NCI-H524 (cell line): ENCODE results near the gene CSAD.
"Not testable (repeated sequence)": the region's sequence is repeated elsewhere in the genome, so short reads cannot be mapped to it uniquely, and the experiment has no call there.

Experiments used
- DNase-seq, 2 experiments: peaks; one replicate each; lab custom pipeline; 2025; lab: John Stamatoyannopoulos, UW

The CSAD gene

DNA sequence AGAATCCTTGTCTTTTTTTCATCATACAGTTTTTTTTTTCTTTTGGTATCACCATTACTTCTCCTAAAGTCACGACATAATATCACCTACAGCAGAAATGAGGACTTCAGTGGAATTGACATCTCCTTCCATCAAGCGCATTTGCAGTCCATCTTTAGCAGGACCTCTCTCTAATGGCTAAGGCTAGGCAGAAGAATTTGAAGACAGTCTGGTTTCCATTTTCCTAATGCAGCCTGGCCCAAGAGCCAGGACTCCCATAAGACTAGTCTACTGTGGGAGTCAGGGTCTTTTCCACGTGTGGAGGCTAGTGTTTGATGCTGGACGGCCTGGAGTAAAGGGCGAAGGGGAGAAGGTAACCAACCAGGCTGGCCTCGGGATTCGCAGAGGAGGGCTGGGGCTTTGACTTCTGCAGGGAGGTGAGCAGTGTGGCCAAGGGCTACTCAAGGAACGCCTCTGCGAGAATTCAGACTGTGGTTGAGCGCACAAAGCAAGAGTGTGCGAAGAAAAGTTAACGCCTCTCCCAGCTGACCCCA is 972 bp downstream of the CSAD start:
- DNase-seq = peak in 1 of 2 experiments; percentile 44

DNA sequence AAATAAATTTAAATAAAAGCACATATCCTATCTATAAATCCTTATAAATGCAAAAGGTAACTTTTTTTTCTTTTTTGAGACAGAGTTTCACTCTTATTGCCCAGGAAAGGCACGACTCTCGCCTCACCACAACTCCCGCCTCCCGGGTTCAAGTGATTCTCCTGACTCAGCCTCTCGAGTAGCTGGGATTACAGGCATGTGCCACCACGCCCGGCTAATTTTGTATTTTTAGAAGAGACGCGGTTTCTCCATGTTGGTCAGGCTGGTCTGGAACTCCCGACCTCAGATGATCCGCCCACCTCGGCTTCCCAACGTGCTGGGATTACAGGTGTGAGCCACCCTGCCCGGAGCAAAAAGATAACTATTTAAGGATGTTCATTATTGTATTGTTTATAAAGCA is 1.9 kb downstream of the CSAD start:
- DNase-seq = not testable (repeated sequence)

DNA sequence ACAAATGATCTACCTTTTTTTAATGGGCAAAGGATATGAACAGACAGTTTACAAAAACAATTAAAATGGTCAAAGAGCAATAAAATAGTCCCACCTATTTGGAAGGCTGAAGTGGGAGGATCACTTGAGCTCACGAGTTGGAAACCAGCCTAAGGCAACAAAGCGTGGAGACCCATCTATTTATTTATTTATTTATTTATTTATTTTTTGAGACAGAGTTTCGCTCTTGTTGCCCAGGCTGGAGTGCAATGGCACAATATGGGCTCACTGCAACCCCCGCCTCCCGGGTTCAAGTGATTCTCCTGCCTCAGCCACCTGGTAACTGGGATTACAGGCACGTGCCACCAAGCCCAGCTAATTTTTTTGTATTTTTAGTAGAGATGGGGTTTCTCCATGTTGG is 3.3 kb downstream of the CSAD start:
- DNase-seq = not testable (repeated sequence)

DNA sequence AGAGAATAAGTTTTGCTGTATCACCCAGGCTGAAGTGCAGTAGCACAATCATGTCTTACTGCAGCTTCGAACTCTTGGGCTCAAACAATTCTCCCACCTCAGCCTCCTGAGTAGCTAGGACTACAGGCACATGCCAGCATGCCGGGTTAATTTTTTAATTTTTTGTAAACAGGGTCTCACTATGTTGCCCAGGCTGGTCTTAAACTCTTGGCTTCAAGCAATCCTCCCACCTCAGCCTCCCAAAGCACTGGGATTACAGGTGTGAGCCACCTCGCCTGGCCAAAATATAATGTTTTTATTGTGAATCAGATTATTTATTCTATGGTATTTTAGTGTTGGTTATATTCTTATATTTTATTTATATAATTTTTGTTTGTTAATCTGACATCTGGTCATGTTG is 4.0 kb downstream of the CSAD start:
- no peak for DNase-seq

DNA sequence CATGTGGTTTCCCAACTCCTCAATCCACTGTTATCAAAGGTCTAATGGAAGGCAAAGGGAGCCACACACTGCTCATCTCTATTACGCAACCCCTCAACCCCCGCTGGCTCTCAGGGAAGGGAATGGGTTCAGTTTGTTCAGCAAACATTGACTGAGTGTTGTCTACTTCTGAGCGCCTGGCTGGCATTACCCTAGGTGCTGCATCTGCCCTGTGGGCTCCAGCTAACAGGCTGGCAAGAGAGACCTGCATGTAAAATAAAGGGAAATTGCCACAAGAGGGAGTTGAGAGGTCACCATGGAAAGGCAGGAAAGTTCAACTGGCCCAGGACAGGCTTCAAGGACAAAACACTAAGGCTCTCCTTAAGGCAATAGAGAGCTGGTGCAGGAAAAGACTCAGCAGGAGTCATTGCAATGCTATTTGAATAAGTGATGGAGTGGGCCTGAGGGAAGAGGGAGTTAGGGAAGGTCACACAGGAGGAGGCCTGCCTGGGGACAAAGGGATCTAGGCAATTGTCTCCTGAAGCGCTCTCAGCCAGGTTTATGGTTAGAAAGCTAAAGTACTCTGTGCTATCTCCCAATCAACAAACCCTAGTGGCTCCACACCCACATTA is 5.7 kb downstream of the CSAD start:
- DNase-seq = peak in 1 of 2 experiments; percentile 26

DNA sequence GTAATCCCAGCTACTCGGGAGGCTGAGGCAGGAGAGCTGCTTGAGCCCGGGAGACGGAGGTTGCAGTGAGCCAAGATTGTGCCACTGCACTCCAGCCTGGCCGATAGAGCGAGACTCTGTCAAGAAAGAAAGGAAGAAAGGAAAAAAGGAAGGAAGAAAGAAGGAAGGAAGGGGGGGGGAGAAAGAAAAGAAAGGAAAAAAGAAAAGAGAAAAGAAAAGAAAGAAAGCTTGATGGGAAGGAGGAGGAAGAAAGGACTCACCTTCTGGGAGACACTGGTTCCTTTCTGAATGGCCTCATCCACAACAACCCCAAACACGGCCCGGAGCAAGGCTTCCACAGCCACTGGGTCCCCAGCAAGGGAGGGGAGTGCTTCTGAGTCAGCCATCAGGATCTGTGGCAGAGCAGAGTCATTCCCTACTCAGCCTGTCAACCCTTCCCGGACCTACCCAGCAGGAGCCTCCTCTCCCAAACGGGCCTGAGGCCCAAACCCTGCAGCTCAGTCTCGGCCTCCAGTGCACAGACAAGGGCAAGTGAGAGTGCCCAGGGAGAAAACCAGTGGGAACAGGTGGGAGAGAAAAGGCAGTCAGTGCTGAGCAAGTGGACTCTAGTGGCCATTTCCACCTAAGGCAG is 7.5 kb downstream of the CSAD start:
- no peak for DNase-seq

DNA sequence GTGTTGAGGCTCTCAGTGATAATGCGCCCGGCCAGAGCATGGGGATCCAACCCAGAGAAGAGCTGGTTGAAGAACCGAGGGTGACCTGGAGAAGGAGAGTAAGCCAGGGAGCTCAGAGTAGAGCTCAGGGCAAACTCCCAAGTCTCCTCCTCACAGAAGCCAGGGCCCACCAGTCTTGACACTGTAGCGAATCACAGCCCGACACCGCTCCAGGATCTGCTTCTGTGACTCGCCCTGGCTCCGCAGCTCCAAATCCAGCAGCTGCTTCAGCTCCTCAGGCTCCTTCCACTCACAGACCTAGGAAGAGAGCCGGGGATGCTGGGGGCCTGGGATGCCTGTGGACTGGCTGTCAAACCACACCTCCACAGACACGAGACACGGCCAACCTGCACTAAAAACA is 8.4 kb downstream of the CSAD start:
- DNase-seq = no peak

DNA sequence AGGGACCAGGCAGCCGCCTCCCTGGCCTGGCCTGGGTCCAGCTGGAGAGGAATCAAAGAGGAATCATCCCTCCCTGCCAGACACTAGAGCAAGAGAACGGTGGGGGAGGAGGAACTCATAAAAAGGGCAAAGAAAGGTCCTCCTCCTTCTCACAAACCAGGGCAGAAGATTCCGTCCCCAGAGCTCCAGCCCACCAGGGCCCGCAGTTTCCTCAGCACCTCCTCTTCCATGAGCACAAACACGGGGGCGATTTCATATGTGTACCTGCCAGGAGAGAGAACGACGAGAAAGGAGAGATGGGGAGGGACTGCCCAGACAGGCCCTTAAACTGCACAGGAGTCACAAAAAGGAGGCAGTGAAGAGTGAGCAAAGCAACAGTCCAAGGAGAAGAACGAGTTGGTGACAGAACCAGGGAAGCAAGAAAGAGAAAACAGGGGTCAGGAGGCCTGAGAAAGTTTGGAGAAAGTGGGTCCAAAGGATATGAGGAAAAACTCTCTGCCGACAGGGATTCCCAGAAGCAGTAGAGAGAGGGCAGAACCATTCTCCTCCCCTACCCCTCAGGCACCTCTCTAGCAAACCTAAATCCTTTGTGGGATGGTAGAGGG is 8.9 kb downstream of the CSAD start:
- no peak for DNase-seq

DNA sequence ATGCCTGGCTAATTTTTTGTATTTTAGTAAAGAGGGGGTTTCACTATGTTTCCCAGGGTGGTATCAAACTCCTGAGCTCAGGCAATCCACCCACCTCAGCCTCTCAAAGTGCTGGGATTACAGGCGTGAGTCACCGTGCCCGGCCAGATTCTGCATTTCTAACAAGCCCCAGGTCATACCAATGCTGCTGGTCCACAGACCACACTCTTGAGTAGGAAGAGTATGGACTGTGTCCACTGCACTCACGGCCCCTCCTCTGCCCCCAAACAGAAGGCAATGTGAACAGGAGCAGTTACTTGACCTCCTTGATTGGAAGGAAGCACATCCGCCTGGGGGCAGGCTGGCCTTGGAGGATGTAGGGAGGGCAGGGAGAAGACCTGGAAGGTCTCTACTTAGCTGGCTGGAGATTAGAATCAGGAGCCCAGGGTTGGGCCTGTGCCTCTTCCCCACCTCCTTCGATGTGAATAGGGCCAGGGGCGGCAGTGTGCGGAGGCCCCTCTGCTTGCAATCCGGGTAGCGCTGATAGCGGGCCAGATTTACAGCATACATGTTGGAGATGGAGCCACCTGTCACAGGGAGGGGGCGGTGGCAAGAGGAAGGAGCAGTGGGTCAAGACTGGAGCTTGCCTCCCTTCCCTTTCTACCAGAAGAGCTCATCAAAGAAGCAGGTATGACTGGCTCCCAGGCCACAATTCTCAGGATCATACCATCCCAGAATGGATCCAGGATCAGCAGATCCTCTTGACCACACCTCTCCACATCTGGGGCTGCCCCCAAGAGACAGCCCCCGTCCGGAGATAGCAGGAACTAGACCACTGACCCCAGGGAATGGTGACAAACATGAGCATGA is 9.6 kb downstream of the CSAD start:
- DNase-seq = no peak

DNA sequence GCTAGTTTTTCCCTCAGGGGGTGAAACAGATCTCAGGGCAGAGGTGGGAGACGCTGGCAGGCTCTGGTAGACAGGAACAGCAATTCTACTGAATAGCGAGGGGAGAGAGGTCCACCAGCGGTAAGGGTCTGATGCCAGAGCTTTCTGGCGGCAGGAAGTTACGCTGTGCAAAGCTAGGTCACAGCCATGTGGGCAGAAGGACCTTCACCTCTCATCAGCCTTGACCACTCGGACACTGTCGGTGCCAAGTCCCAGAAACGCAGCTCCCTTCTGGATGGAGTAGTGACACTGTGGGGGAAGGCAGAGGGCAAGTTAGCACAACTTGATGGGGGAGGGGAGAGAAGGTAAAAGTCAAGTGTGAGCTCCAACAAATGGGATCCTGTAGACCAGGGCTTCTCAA is 10.5 kb downstream of the CSAD start:
- DNase-seq = no peak

DNA sequence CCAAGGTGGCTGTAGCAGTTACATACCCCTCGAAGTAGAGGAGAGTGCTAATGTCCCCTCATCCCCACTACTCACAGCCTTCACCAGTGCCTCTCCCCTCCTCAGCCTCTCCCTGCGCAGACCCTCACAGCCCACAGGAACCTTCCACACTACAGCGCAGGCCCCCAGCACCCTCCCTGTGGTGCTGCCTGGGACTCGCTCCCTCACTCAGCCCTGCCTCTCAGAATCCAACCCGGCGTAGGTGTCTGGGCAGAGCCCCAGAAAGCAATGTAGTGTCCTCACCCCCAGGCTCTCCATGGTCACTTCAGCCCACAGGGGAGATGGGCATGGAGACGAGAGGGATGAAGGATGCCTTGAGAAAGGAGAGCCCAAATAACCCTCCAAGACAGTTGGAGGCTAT is 11.1 kb downstream of the CSAD start:
- DNase-seq = no peak

DNA sequence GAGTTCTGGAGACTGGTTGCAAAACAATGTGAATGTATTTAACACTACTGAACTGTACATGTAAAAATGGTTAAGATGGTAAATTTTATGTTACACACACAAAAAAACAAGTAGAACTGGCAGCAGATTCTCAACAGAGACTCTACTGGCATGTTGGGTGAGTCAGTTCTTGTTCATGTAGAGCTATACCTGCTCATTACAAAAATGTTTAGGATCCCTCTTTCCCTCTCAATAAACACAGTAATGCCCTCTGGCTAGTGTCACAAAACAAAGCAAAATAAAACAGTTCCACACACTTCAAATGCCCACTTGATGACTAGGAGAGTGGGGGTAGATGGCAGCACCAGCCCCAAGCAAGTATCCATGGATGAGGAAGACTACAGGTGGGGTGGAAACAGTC is 13.9 kb downstream of the CSAD start:
- no peak for DNase-seq

DNA sequence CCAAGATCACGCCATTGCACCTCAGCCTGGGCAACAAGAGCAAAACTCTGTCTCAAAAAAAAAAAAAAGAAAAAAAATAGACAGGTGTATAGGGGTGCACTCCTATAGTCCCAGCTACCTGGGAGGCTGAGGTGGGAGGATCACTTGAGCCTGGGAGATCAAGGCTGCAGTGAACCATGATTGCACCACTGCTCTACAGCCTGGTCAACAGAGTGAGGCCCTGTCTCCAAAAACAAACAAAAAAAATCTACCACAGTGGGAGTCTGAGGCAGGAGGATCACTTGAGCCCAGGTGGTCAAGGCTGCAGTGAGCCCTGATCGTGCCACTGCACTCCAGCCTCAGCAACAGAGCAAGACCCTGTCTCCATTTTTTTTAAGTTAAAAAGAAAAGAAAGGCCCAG is 17.7 kb downstream of the CSAD start:
- DNase-seq = not testable (repeated sequence)

DNA sequence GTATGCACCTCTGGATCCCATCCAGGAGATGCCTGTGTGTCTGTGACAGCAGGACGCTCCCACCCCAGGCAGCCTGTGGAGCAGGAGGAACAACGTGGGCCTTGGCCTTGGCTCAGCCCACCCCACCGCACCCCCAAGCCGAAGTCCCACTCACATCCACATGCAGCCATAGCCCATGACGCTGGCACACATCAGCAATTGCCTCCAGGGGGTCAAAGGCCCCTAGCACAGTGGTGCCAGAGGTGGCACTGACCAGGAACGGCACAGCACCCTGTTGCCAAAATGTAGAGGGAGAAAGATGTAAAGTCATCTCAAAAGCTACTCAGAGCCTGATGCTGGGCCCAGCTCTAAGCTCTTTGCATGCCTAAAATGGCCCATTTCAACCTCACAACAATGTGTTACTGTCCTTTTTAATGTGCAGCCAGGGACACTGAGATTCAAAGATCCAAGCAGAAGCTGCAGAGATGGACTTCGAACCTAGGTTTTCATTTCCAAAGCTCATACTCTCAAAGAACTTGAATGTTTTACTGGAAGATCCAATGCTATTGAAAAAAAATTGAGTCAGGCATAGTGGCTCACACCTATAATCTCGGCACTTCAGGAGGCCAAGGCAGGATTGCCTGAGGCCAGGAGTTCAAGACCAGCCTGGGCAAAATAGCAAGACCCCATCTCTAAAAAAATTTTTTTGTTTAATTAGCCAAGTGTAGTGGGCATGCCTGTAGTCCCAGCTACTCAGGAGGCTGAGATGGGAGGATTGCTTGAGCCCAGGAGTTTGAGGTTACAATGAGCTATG is 19.4 kb downstream of the CSAD start:
- DNase-seq = no peak

DNA sequence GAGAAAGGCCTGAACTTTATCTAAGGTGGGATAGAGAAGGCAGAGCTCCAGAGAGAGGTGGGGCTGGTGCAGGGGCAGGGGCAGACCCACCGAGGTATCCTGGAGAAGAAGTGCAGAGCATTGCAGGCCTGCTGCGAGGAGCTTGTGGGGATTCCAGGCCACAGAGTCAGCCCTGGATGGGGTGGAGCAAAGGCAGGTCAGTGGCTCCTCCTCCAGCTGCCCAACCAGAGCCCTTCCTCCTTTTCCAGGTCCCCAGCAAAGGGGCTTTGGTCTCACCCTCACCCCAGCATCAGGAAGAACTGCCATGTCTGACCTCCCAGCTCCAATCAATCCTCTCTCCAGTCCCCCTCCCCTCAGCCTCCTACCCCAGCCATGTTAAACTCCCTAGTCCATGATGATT is 20.1 kb downstream of the CSAD start:
- no peak for DNase-seq

DNA sequence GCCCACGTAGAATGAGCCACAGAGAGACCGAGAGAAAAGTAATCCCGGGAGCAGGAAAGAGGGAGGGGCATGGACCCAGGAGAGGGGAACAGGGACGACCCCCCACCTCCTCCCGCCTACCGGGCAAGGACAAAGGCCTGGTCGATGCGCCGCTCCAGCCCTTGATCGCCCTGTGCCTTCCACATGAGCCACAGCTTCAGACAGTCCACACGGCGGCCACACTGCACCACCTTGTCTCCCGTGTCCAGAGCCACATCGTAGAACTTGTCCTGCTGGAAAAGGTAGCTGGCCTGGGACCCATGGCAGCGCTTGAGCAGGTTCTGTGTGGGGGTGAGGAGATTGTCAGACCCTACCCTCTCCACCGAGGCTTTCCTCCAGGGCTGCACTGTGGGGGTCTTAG is 20.7 kb downstream of the CSAD start:
- DNase-seq = no peak

DNA sequence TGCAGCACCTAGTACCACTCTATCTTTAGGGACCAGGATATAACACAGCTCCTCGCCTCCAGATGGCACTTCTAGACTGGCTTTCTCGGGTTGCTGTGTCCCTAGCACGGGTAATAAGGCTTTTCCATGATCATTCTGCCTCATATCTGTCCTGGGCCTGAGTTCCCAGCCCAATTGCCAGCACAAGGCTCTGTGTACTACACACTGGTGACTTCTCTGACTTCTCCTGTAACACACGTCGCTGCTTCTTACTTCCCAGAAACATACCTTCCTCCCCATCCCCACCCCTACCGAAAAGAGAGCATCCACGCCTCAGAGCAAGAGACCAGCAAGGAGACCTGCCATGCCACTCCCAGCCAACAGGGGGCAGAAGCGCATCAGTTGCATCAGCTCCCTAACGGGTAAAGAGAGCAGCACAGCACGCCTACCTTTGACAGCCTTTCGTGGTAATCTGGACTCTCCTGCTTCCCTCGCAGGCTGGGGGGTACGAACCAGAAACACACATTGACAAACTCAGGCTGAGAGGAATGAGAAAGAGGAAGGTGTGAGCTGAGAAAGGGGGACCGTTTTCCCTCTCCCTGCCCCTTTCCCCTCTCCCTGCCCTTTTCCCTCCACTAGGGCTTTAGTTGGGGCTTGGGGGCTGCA is 21.4 kb downstream of the CSAD start:
- DNase-seq = peak; percentile 56 to 80

DNA sequence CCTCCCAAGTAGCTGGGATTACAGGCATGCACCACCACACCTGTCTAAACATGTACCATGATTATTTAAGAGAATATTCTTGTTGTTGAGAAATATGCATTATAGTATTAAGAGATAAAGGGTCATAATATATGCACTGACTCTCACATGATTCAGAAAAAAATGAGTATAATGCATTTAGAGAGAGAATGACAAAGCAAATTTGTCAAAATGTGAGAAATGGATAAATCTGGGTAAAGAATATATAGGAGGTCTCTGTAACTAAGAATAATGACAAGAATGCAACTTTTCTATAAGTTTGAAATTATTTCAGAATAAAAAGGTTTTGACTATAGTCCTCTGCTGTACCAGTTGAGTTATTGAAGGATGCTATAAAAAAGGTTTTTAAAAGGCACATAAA is 28.3 kb downstream of the CSAD start:
- no peak for DNase-seq

DNA sequence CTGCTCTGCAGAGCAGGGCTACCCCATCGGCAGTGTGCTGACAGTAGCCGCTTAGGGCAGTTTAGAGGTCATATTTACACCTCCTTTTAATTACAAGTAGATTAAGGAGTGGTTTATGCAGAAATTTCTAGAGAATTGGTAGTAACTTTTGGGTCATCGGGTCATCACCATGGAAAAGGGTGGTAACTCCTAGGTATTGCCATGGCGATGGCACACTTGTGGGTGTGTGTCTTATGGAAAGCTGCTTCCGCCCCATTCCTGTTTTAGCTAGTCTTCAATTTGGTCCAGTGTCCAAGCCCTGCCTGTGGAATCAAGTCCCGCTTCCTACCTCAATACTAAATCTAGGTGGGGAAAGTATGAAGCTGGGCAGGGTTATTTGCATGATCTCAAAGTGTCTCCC is 29.7 kb downstream of the CSAD start:
- no peak for DNase-seq

DNA sequence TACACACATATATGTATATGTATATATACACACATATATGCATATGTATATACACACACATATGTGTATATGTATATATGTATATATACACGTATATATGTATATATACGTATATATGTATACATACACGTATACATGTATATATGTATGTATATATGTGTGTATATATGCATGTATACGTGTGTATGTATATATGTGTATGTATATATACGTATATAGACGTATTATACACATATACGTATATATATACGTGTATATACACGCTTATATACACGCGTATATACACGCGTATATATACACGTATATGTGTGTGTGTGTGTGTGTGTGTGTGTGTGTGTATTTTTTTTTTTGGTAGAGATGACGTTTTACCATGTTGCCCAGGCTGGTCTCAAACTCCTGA is 33.1 kb downstream of the CSAD start:
- no peak for DNase-seq

DNA sequence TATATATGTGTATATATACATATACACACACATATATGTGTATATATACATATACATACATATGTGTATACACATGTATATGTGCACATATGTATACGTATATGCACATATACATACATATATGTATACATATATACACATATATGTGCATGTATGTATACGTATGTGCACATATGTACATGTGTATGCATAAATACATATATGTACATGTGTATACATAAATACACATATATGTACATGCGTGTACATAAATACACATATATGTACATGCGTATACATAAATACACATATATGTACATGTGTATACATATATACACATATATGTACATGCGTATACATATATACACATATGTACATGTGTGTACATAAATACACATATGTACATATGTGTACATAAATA is 33.5 kb downstream of the CSAD start:
- no peak for DNase-seq
